ENCODE data around the gene LEPROT. TPM values are rescaled to one million over a fixed set of nuclear protein-coding genes. Genes with fewer than 3 reads are reported as not detected.
"Not testable (repeated sequence)": the region's sequence is repeated elsewhere in the genome, so short reads cannot be mapped to it uniquely, and the experiment has no call there.

The LEPROT gene
- total RNA-seq, 2 donors from 2014 or later: 45.1 to 77.6 TPM

DNA sequence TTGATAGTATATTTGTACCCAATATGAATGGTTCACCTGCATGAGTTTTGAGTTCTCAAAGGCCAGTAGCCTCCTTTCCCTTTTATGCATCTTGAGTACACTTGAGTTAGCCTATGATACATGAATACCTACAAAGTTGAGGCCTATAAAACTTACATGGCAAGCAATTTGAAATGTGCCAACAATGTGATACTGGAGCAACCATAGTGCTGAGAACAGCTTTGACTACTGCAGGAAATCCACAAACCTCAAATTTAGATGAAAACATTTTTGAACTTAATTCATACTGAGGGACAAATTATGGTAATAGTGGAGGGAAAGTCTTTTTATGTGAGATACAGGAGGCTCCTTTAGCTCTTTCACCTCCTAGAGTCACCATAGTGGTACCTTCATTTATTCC lies 37.4 kb downstream of the LEPROT start:
- no peaks in the 10 kb centered on the region for H3K4me1 ChIP-seq
- intact Hi-C loops (cut with DNase I): no loop called here

DNA sequence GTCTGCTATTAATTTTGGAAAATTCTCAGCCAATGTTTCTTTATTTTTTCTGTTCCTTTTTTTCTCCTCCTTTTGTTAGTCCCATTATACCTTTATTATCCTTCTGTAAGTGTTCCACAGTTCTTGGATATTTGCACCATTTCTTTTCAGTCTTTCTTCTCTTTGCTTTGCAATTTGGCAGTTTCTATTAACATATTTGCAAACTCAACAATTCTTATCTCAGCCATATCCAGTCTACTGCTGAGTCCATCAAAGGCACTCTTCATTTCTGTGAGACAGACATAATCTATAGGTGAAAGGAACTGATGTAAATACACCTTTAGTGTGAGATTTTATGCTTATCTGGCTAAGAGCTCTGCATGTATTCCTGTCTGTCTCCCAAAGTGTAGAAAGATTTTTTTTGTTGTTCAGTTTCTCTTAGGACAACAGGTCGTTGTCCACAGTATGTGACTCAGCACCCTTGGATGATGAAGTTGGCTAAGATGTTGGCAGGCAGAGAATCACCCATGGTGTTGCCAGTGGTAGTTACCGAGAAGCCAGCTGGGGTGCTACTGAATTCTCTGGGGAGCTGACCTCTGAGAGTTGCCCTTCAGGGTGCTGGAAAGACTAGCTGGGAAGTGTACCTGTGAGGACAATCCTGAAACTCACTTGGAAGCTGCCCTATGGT lies 38.4 kb downstream of the LEPROT start:
- Histone ChIP-seq H3K27ac (no peak overlapping the region), H3K27me3 (no peaks in the 10 kb centered on the region), H3K9me3 (no peaks in the 10 kb centered on the region), H3K9ac (ENCODE audit: low read depth in 2 of 2, low read length in 2 of 2) (no peak overlapping the region), H3K36me3 (no peaks in the 10 kb centered on the region), H3K4me1 (no peaks in the 10 kb centered on the region), H3K4me3 (no peak overlapping the region)
- TF ChIP-seq, protein P1, sequence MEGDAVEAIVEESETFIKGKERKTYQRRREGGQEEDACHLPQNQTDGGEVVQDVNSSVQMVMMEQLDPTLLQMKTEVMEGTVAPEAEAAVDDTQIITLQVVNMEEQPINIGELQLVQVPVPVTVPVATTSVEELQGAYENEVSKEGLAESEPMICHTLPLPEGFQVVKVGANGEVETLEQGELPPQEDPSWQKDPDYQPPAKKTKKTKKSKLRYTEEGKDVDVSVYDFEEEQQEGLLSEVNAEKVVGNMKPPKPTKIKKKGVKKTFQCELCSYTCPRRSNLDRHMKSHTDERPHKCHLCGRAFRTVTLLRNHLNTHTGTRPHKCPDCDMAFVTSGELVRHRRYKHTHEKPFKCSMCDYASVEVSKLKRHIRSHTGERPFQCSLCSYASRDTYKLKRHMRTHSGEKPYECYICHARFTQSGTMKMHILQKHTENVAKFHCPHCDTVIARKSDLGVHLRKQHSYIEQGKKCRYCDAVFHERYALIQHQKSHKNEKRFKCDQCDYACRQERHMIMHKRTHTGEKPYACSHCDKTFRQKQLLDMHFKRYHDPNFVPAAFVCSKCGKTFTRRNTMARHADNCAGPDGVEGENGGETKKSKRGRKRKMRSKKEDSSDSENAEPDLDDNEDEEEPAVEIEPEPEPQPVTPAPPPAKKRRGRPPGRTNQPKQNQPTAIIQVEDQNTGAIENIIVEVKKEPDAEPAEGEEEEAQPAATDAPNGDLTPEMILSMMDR (IDR thresholded peaks at IDR 0.05): no peak
- DNase-seq: no peak
- intact Hi-C loops (cut with DNase I): no loop called here

More for the DNA sequence above, 37.4 kb downstream of the LEPROT start:
- H3K4me3 ChIP-seq: no peak overlapping the region
- DNase-seq: no peak
- H3K36me3 ChIP-seq: no peaks in the 10 kb centered on the region
- H3K27ac ChIP-seq: no peak overlapping the region
- H3K27me3 ChIP-seq: no peaks in the 10 kb centered on the region
- TF ChIP-seq, protein P1 (IDR thresholded peaks at IDR 0.05): no peak
- H3K9ac ChIP-seq (ENCODE audit: low read depth in 2 of 2, low read length in 2 of 2): no peak overlapping the region
- no peaks in the 10 kb centered on the region for H3K9me3 ChIP-seq

DNA sequence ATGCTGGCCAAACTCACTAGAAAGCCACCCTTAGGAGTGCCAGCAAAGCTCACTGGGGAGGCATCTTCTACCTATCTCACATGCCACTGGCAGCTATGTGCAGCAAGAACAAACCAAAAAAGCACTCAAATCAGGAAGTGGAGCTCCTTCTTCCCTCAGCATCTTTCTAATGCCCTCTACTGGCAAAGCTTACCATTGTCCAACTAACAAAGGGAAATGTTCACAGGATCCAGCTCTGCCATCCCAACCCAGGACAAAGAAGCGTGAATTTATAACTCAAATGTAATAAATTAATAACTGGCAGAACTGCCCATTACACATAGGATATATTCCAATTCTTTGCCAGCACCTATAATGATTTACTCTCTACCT lies 38.9 kb downstream of the LEPROT start:
- Histone ChIP-seq H3K4me3 (no peak overlapping the region), H3K9ac (ENCODE audit: low read depth in 2 of 2, low read length in 2 of 2) (no peak overlapping the region), H3K27ac (no peak overlapping the region), H3K4me1 (no peaks in the 10 kb centered on the region), H3K9me3 (no peaks in the 10 kb centered on the region), H3K27me3 (no peaks in the 10 kb centered on the region), H3K36me3 (no peaks in the 10 kb centered on the region)
- TF ChIP-seq, protein P1 (IDR thresholded peaks at IDR 0.05): no peak
- intact Hi-C loops (cut with DNase I): no loop called here
- DNase-seq: no peak

DNA sequence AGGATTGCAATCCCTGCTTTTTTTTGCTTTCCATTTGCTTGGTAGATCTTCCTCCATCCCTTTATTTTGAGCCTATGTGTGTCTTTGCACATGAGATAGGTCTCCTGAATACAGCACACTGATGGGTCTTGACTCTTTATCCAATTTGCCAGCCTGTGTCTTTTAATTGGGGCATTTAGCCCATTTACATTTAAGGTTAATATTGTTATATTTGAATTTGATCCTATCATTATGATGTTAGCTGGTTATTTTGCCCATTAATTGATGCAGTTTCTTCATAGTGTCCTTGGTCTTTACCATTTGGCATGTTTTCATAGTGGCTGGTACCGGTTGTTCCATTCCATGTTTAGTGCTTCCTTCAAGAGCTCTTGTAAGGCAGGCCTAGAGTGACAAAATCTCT lies 45.4 kb downstream of the LEPROT start:
- H3K9ac ChIP-seq (ENCODE audit: low read depth in 2 of 2, low read length in 2 of 2); H3K36me3 ChIP-seq; intact Hi-C loops (cut with DNase I); H3K9me3 ChIP-seq; H3K27ac ChIP-seq; DNase-seq; H3K27me3 ChIP-seq; H3K4me1 ChIP-seq; H3K4me3 ChIP-seq: not testable (repeated sequence)

DNA sequence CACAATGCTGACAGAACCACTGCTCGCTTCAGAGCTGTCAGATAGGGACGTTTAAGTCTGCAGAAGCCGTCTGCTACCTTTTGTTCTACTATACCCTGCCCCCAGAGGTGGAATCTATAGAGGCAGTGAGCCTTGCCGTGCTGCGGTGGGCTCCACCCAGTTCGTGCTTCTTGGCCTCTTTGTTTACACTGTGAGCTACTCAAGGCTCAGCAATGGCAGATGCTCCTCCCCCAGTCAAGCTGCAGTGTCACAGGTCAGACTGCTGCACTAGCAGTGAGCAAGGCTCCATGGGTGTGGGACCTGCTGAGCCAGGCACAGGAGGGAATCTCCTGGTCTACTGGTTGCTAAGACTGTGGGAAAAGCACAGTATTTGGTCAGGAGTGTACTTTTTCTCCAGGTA lies 47.1 kb downstream of the LEPROT start:
- Histone ChIP-seq H3K9ac (ENCODE audit: low read depth in 2 of 2, low read length in 2 of 2) (no peak overlapping the region), H3K4me3 (no peak overlapping the region), H3K27me3 (no peaks in the 10 kb centered on the region), H3K27ac (no peak overlapping the region), H3K36me3 (no peaks in the 10 kb centered on the region), H3K9me3 (no peaks in the 10 kb centered on the region), H3K4me1 (no peaks in the 10 kb centered on the region)
- intact Hi-C loops (cut with DNase I): no loop called here
- TF ChIP-seq, protein P1 (IDR thresholded peaks at IDR 0.05): no peak
- DNase-seq: peak; percentile 60

DNA sequence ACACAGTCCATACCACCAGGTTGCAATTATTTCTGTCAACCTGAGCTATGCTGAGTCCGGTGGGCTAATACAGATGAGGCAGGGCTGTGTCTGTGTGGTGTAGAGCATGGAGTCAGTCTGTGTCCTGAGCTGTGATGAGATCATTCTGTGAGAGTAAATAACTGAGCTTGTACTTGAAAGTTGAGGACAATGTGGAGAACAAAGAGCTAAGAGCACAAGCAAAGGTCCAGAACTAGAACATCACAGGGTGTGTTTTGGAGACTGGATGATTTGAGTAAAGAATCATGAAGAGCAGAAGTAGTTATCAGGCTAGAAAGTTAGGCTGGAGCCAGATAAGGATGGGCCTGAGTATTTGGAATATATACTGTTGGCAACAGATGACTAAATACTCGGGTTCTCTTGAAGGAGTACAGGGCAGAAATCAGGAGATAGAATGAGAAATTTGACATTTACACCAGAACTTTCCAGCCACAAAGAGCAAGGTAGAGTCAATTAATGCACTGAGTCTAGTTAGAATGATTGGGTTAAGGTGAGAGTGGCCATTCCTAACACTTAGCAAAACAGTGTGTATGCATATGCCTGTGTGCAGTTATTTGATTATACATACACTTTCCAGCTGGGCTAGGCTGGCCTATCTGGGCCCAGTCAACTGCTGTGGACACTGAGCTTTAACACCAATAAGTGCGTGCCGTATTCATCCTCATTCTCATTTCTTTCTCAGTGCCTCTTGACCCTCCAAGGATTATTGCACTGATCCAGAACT lies 48.8 kb downstream of the LEPROT start:
- no peak for DNase-seq
- no peak overlapping the region for H3K27ac ChIP-seq
- H3K27me3 ChIP-seq: no peaks in the 10 kb centered on the region
- H3K9me3 ChIP-seq: no peaks in the 10 kb centered on the region
- no peak overlapping the region for H3K9ac ChIP-seq (ENCODE audit: low read depth in 2 of 2, low read length in 2 of 2)
- H3K4me1 ChIP-seq: no peaks in the 10 kb centered on the region
- TF ChIP-seq, protein P1 (IDR thresholded peaks at IDR 0.05): no peak
- no peak overlapping the region for H3K4me3 ChIP-seq
- intact Hi-C loops (cut with DNase I): no loop called here
- H3K36me3 ChIP-seq: no peaks in the 10 kb centered on the region
